Natural killer cell (primary cell): ENCODE results near the gene TRIM38. TPM values are rescaled to one million over a fixed set of nuclear protein-coding genes. Genes with fewer than 3 reads are reported as not detected.

Source experiments
- ATAC-seq, 3 donors: fragments of 150-1000 bp in 2 of 3; fragments of 200-7000 bp in 1 of 3; cut with Tn5 transposase; 1 replicate in 1 of 3; 2 replicates in 2 of 3; pipeline ENCODE4 v1.10.0; 2021; ENCODE audit warnings: mild to moderate bottlenecking in 2 of 3, moderate library complexity in 2 of 3
- DNase-seq, 2 donors: peaks; one replicate each; pipeline versions ENCODE4 v3.0.0 to v3.0.0-alpha.2; 2013 to 2021; ENCODE audit warnings: mixed read lengths in 1 of 2
- H3K27ac ChIP-seq: one replicate; pipeline ENCODE4 v1.5.1; 2013; ENCODE audit warnings: mild to moderate bottlenecking, low read length
- H3K27me3 ChIP-seq: one replicate; pipeline ENCODE4 v1.6.1; 2013; ENCODE audit warnings: low read length; ENCODE audit not compliant: control insufficient read depth, insufficient read depth
- H3K36me3 ChIP-seq: one replicate; pipeline ENCODE4 v1.6.1; 2013; ENCODE audit warnings: low read length; ENCODE audit not compliant: control insufficient read depth, insufficient read depth
- H3K4me1 ChIP-seq: one replicate; pipeline ENCODE4 v1.6.1; 2013; ENCODE audit warnings: low read length; ENCODE audit not compliant: control insufficient read depth, insufficient read depth
- H3K4me3 ChIP-seq: one replicate; pipeline ENCODE4 v1.5.1; 2013; ENCODE audit warnings: low read length
- H3K9me3 ChIP-seq: one replicate; pipeline ENCODE4 v1.6.1; 2013; ENCODE audit warnings: low read length; ENCODE audit not compliant: control insufficient read depth, insufficient read depth
- H3K27ac Mint-ChIP-seq, 2 donors: one replicate each; pipeline ENCODE4 v1.8.0; 2022; ENCODE audit warnings: mild to moderate bottlenecking in 2 of 2, mixed read lengths in 2 of 2, moderate library complexity in 1 of 2
- H3K27me3 Mint-ChIP-seq, 2 donors: one replicate each; pipeline ENCODE4 v1.8.0; 2022; ENCODE audit warnings: low read depth in 2 of 2, mixed read lengths in 2 of 2
- H3K36me3 Mint-ChIP-seq: one replicate; pipeline ENCODE4 v1.8.0; 2022; ENCODE audit warnings: mixed read lengths
- H3K4me1 Mint-ChIP-seq, 2 donors: one replicate each; pipeline ENCODE4 v1.8.0; 2022; ENCODE audit warnings: mixed read lengths in 2 of 2
- H3K4me3 Mint-ChIP-seq: one replicate; pipeline ENCODE4 v1.8.0; 2022; ENCODE audit warnings: mild to moderate bottlenecking, moderate library complexity, mixed read lengths
- H3K9me3 Mint-ChIP-seq, 2 donors: one replicate each; pipeline ENCODE4 v1.8.0; 2022; ENCODE audit warnings: mixed read lengths in 2 of 2
- WGBS: methylation state at CpG from one replicate; pipeline ENCODE4 v1.1.7; 2013; ENCODE audit warnings: missing lambda C conversion rate; ENCODE audit not compliant: insufficient coverage; 5-methylcytosine and 5-hydroxymethylcytosine counted together
- intact Hi-C: fragments of 100-400 bp; cut with micrococcal nuclease; formaldehyde crosslinking; loops from one replicate; pipeline ENCODE4 v1.14.2; 2022
- total RNA-seq, 4 donors: library from RNA; stranded (reverse); fragments of 120-200 nt in 1 of 4; gene quantifications; one replicate each; pipeline versions ENCODE4 v1.2.3 to v1.2.4, GENCODE V29; 2013 to 2022
- TF ChIP-seq, protein P1 (sequence below): fragments of 200-600 bp; IDR thresholded peaks from one replicate; pipeline ENCODE4 v1.8.0; 2022; ENCODE audit warnings: antibody characterized with exemption

The TRIM38 gene
- total RNA-seq, 3 donors from 2014 or later (not counting 1 experiment from before 2014, with no cell fraction given) = 25.5 to 30.5 (median 27.1) TPM

DNA sequence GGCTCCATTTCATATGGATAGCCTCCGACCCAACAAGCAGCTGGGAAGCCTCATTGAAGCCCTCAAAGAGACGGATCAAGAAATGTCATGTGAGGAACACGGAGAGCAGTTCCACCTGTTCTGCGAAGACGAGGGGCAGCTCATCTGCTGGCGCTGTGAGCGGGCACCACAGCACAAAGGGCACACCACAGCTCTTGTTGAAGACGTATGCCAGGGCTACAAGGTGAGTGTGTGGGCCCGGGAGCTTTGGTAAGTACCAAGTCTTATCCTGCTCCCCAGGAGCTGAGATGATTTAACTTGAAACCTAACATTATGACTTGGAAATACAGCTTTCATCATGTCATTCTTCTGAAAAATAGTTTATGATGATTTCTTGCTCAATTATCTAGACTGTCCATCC, 4.1 kb downstream of the TRIM38 start:
- intact Hi-C loops = no loop called here
- no peaks in the 10 kb centered on the region for H3K9me3 Mint-ChIP-seq
- ATAC-seq = no peak
- 83% methylated on average over 9 of the region's 9 CpGs for WGBS
- peak overlapping the region; percentile 62 to 76 for H3K27ac Mint-ChIP-seq
- H3K36me3 Mint-ChIP-seq = peaks cover 33% of the 10 kb centered on the region
- H3K4me1 Mint-ChIP-seq = peaks cover 78 to 83% of the 10 kb centered on the region in 2 donors
- peak overlapping the region; percentile 69 for H3K4me3 Mint-ChIP-seq
- no peaks in the 10 kb centered on the region for H3K27me3 Mint-ChIP-seq
- no peaks in the 10 kb centered on the region for H3K9me3 ChIP-seq
- peaks cover 46% of the 10 kb centered on the region for H3K4me1 ChIP-seq
- TF ChIP-seq, protein P1, sequence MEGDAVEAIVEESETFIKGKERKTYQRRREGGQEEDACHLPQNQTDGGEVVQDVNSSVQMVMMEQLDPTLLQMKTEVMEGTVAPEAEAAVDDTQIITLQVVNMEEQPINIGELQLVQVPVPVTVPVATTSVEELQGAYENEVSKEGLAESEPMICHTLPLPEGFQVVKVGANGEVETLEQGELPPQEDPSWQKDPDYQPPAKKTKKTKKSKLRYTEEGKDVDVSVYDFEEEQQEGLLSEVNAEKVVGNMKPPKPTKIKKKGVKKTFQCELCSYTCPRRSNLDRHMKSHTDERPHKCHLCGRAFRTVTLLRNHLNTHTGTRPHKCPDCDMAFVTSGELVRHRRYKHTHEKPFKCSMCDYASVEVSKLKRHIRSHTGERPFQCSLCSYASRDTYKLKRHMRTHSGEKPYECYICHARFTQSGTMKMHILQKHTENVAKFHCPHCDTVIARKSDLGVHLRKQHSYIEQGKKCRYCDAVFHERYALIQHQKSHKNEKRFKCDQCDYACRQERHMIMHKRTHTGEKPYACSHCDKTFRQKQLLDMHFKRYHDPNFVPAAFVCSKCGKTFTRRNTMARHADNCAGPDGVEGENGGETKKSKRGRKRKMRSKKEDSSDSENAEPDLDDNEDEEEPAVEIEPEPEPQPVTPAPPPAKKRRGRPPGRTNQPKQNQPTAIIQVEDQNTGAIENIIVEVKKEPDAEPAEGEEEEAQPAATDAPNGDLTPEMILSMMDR = no peak
- H3K27ac ChIP-seq = no peak overlapping the region
- H3K4me3 ChIP-seq = no peak overlapping the region
- no peaks in the 10 kb centered on the region for H3K27me3 ChIP-seq
- peaks cover 67% of the 10 kb centered on the region for H3K36me3 ChIP-seq
- no peak for DNase-seq

DNA sequence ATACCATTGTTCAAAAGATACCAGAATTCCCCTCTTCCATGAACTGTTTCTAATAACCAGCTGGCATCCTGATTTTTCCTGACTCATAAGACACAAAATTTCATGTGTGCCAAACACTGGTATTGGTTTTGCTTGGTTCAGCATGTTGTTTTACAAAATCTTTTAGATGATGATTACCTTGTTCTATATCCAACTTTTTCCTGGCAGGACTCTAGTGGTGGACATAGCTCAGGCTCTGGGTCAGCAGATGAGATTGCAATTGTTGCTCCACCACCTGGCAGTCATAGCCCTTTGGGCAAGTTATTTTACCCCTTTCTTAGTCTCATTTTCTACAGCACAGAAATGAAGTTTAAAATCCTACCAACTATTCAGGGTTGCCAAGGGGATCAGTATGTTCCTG, 6.2 kb downstream of the TRIM38 start:
- Mint-ChIP-seq H3K36me3 (peaks cover 40% of the 10 kb centered on the region), H3K4me3 (peak overlapping the region; percentile 52), H3K27me3 (no peaks in the 10 kb centered on the region), H3K27ac (peak overlapping the region; percentile 62 to 76), H3K4me1 (peaks cover 65 to 67% of the 10 kb centered on the region in 2 donors), H3K9me3 (no peaks in the 10 kb centered on the region)
- Histone ChIP-seq H3K27me3 (no peaks in the 10 kb centered on the region), H3K4me1 (peaks cover 35% of the 10 kb centered on the region), H3K27ac (no peak overlapping the region), H3K9me3 (no peaks in the 10 kb centered on the region), H3K4me3 (no peak overlapping the region), H3K36me3 (peaks cover 87% of the 10 kb centered on the region)
- ATAC-seq (no peak), DNase-seq (no peak)
- TF ChIP-seq, protein P1 = no peak
- intact Hi-C loops = no loop called here

DNA sequence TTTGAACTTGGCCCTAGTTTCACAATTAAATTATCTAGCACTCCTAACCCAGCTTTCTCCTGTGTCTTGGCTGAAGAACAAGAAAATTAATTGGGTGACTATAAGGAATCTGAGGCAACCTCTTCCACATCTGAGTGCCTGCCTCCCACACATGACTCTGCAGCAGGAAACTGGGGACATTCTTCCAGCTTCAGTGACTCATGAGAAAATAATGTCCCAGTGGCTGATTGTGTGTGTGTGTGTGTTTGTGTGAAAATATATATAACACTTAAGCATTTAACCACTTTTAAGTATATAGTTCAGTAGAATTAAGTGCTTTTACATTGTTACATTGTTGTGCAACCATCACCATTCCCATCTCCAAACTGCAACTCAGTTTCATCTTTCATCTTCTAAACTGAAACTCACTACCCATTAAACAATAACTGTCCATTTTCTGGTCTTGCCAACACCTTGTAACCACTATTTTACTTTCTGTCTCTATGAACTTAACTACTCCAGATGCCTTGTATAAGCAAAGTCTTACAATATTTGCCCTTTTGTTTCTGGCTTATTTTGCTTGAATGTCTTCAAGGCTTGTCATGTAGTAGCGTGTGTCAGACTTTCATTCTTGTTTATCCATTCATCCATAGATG, 8.7 kb downstream of the TRIM38 start:
- peaks cover 14% of the 10 kb centered on the region for H3K4me1 ChIP-seq
- H3K9me3 ChIP-seq = no peaks in the 10 kb centered on the region
- Mint-ChIP-seq H3K9me3 (no peaks in the 10 kb centered on the region), H3K4me3 (no peak overlapping the region), H3K27me3 (no peaks in the 10 kb centered on the region), H3K4me1 (peaks cover 48 to 51% of the 10 kb centered on the region in 2 donors), H3K27ac (peak overlapping the region; percentile 0 to 72), H3K36me3 (peaks cover 44% of the 10 kb centered on the region)
- WGBS = 100% methylated on average over 1 of the region's 1 CpG
- no peaks in the 10 kb centered on the region for H3K27me3 ChIP-seq
- H3K27ac ChIP-seq = no peak overlapping the region
- DNase-seq = no peak
- no peak overlapping the region for H3K4me3 ChIP-seq
- ATAC-seq = no peak
- peaks cover 96% of the 10 kb centered on the region for H3K36me3 ChIP-seq
- TF ChIP-seq, protein P1 = no peak
- intact Hi-C loops = no loop called here

DNA sequence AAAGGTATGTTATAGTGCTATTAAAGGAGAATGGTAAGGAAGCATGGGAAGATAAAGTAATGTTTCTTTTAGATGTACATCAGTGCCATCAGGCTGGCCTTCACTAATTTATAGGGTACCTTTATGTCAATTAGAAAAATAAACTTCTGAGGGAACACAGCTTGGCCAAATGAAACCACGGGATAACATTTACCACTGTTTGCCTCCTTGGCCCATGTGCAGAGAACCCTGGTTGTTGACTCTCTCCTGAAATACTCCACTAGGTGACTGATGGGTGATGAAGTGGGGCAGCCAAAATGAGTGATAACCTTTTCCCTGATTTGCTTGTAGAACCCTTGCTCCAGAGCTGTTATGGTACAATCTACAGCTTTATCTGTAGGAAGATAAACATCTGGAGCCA, 9.5 kb downstream of the TRIM38 start:
- intact Hi-C loops = no loop called here
- H3K9me3 ChIP-seq = no peaks in the 10 kb centered on the region
- Mint-ChIP-seq H3K27me3 (no peaks in the 10 kb centered on the region), H3K4me3 (no peak overlapping the region), H3K27ac (peak overlapping the region in 1 of 2 donors; percentile 72), H3K36me3 (peaks cover 44% of the 10 kb centered on the region), H3K4me1 (peaks cover 43 to 48% of the 10 kb centered on the region in 2 donors), H3K9me3 (no peaks in the 10 kb centered on the region)
- TF ChIP-seq, protein P1 = no peak
- no peak overlapping the region for H3K4me3 ChIP-seq
- no peak for DNase-seq
- ATAC-seq = no peak
- WGBS = 91% methylated on average over 1 of the region's 1 CpG
- H3K36me3 ChIP-seq = peaks cover 96% of the 10 kb centered on the region
- no peak overlapping the region for H3K27ac ChIP-seq
- H3K4me1 ChIP-seq = peaks cover 8% of the 10 kb centered on the region
- no peaks in the 10 kb centered on the region for H3K27me3 ChIP-seq
